HepG2 (cell line): ENCODE results near the gene RNU6-8. TPM values are rescaled to one million over a fixed set of nuclear protein-coding genes. Genes with fewer than 3 reads are reported as not detected.
A peak's percentile ranks its signal among the peaks of the same experiment; 100 is the strongest.

ENCODE experiments used
- EHMT2 ChIP-seq: fragments of 200-600 bp; sonication (generic); IDR thresholded peaks from 2 replicates; pipeline ENCODE4 v1.7.0; 2017; ENCODE audit warnings: antibody characterized with exemption, low read depth, low read length, borderline replicate concordance
- FOXK1 ChIP-seq: sonication (generic); formaldehyde crosslinking; IDR thresholded peaks from 2 replicates; pipeline ENCODE4 v1.4.0; 2020; ENCODE audit warnings: low read depth, missing genetic modification reagents, borderline replicate concordance
- FOXP1 ChIP-seq, 2 experiments: fragments of 450-650 bp in 1 of 2; IDR thresholded peaks; 2 replicates each; pipeline ENCODE4 v1.6.1; 2017 to 2018; ENCODE audit warnings: antibody characterized with exemption in 1 of 2
- HNRNPH1 ChIP-seq: fragments of 200-400 bp; formaldehyde crosslinking; optimal IDR thresholded peaks from 2 replicates; pipeline ENCODE3; 2017; ENCODE audit warnings: mild to moderate bottlenecking, low read depth, low read length
- NFE2L1 ChIP-seq: sonication (generic); formaldehyde crosslinking; IDR thresholded peaks from 2 replicates; pipeline ENCODE4 v1.4.0; 2020; ENCODE audit warnings: missing genetic modification reagents, mild to moderate bottlenecking, borderline replicate concordance
- PHF20 ChIP-seq: sonication (generic); formaldehyde crosslinking; IDR thresholded peaks from 2 replicates; pipeline ENCODE4 v1.5.0; 2020; ENCODE audit warnings: mild to moderate bottlenecking, missing genetic modification reagents
- RORA ChIP-seq: sonication (generic); formaldehyde crosslinking; IDR thresholded peaks from 2 replicates; pipeline ENCODE4 v1.5.0; 2020; ENCODE audit warnings: mild to moderate bottlenecking, missing genetic modification reagents, moderate library complexity
- SALL2 ChIP-seq: sonication (generic); formaldehyde crosslinking; IDR thresholded peaks from 2 replicates; pipeline ENCODE4 v1.8.1; 2023; ENCODE audit warnings: mild to moderate bottlenecking, missing genetic modification reagents, inconsistent platforms
- TP53 ChIP-seq: sonication (generic); formaldehyde crosslinking; conservative IDR thresholded peaks from 2 replicates; pipeline ENCODE4 v1.4.0; 2020; ENCODE audit warnings: missing genetic modification reagents
- polyA plus RNA-seq, 8 experiments: library from polyadenylated mRNA; depleted of rRNA in 3 of 8; stranded (reverse) in 7 of 8; unstranded in 1 of 8; fragments of >200 nt; fragmentation: Illumina TruSeq in 4 of 8; extraction: Trizol in 4 of 8; gene quantifications; 2 replicates each; pipeline versions ENCODE4 v1.2.1 to v1.2.3, GENCODE V29; 2011 to 2016; ENCODE audit warnings: low read depth in 4 of 8, missing spikeins in 1 of 8, mixed read lengths in 1 of 8; ENCODE audit not compliant: insufficient read depth in 1 of 8
- total RNA-seq, 5 experiments: library from RNA; depleted of rRNA; stranded (reverse); fragments of >200 nt; fragmentation: Illumina TruSeq; extraction: Trizol; gene quantifications; 2 replicates each; pipeline ENCODE4 v1.2.3, GENCODE V29; 2016; ENCODE audit warnings: low read depth in 1 of 5
- TF ChIP-seq, protein P1 (sequence below): conservative IDR thresholded peaks from 2 replicates; pipeline ENCODE4 v1.6.1; 2018; ENCODE audit warnings: missing genetic modification reagents
- TF ChIP-seq, protein P2 (sequence below), 2 experiments: sonication (generic) in 1 of 2; formaldehyde crosslinking in 1 of 2; IDR thresholded peaks; 2 replicates each; pipeline versions ENCODE4 v1.4.0 to v1.6.1; 2016 to 2020; ENCODE audit warnings: borderline replicate concordance in 1 of 2, low read depth in 1 of 2, mild to moderate bottlenecking in 1 of 2, missing genetic modification reagents in 1 of 2
- TF ChIP-seq, protein P3 (sequence below): sonication (generic); formaldehyde crosslinking; IDR thresholded peaks from 2 replicates; pipeline ENCODE4 v1.8.0; 2023; ENCODE audit warnings: mild to moderate bottlenecking, missing genetic modification reagents
- TF ChIP-seq, protein P4 (sequence below): sonication (generic); formaldehyde crosslinking; IDR thresholded peaks from 2 replicates; pipeline ENCODE4 v1.4.0; 2020; ENCODE audit warnings: missing genetic modification reagents

RNU6-8 gene
- total and polyA plus RNA-seq, 2 of the 13 experiments (the other 11 are each of a cell fraction or from before 2014, with no cell fraction given) = under 0.01 TPM; not detected in 1

DNA sequence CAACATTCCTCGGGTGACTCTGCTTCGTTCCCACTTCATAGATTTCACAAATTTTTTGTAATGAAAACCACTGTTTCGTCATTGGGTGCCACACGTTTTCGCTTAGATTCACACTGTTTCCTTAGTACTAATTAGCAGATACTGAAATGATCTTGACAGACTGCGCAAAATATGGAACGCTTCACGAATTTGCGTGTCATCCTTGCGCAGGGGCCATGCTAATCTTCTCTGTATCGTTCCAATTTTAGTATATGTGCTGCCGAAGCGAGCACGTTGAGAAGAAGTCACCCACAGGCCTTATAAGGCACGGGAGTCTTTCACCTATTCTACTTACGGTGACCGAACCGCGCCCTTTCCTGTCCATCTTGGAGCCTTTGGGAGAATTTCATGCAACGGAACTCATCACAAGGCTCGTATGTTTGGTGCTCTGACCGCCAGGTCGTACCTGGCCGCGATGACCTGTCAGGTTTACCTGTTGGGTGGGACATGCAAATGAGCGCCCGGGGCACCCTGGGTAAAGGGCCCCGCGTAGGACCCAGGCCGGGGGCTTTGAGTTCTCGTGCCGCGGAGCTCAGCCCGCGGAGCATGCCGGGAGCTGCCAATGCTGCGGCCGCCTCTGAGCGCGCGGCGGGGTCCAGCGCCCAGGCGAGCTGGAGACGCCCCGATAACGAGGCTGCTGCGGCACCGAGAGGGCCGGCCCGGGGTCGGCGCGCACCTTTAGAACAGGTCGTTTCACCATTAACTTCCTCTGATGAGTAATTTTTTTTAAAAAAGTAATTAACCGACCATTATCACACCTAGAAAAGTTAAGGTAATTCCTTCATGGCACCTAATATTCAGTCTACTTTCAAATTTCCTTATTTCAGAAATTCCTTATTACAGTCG is at the start of gene RNU6-8 (continued):
- TF ChIP-seq, protein P1, sequence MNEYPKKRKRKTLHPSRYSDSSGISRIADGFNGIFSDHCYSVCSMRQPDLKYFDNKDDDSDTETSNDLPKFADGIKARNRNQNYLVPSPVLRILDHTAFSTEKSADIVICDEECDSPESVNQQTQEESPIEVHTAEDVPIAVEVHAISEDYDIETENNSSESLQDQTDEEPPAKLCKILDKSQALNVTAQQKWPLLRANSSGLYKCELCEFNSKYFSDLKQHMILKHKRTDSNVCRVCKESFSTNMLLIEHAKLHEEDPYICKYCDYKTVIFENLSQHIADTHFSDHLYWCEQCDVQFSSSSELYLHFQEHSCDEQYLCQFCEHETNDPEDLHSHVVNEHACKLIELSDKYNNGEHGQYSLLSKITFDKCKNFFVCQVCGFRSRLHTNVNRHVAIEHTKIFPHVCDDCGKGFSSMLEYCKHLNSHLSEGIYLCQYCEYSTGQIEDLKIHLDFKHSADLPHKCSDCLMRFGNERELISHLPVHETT (CRISPR knock-in tag) = 0 out of 2 replicates have a peak, but pooled peaks have one; percentile 65
- TF ChIP-seq FOXK1 = peak; percentile 90
- no peak for TF ChIP-seq FOXP1 (IDR thresholded peaks at IDR 0.05)
- peak; percentile 59 for TF ChIP-seq FOXP1 (CRISPR knock-in tag; IDR thresholded peaks at IDR 0.05)
- TF ChIP-seq HNRNPH1 = no peak
- TF ChIP-seq, protein P2, sequence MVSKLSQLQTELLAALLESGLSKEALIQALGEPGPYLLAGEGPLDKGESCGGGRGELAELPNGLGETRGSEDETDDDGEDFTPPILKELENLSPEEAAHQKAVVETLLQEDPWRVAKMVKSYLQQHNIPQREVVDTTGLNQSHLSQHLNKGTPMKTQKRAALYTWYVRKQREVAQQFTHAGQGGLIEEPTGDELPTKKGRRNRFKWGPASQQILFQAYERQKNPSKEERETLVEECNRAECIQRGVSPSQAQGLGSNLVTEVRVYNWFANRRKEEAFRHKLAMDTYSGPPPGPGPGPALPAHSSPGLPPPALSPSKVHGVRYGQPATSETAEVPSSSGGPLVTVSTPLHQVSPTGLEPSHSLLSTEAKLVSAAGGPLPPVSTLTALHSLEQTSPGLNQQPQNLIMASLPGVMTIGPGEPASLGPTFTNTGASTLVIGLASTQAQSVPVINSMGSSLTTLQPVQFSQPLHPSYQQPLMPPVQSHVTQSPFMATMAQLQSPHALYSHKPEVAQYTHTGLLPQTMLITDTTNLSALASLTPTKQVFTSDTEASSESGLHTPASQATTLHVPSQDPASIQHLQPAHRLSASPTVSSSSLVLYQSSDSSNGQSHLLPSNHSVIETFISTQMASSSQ (IDR thresholded peaks at IDR 0.05; ENCODE audit: low read depth) = peak; percentile 48; the same call in 1 of the 2 replicates
- TF ChIP-seq, protein P2 (CRISPR knock-in tag; IDR thresholded peaks at IDR 0.05; ENCODE audit: borderline replicate concordance) = peak; percentile 36; the same call in 1 of the 2 replicates
- TF ChIP-seq, protein P3, sequence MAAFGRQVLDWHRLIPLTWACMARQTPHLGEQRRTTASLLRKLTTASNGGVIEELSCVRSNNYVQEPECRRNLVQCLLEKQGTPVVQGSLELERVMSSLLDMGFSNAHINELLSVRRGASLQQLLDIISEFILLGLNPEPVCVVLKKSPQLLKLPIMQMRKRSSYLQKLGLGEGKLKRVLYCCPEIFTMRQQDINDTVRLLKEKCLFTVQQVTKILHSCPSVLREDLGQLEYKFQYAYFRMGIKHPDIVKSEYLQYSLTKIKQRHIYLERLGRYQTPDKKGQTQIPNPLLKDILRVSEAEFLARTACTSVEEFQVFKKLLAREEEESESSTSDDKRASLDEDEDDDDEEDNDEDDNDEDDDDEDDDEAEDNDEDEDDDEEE (CRISPR knock-in tag) = peak; percentile 86; the same call in 1 of the 2 replicates
- peak; percentile 76 for TF ChIP-seq PHF20 (CRISPR knock-in tag)
- no peak for TF ChIP-seq RORA
- TF ChIP-seq, protein P4, sequence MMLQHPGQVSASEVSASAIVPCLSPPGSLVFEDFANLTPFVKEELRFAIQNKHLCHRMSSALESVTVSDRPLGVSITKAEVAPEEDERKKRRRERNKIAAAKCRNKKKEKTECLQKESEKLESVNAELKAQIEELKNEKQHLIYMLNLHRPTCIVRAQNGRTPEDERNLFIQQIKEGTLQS (CRISPR knock-in tag) = peak; percentile 55
- peak; percentile 89; the same call in 1 of the 2 replicates for TF ChIP-seq SALL2 (CRISPR knock-in tag)
- peak; percentile 93; the same call in 1 of the 2 replicates for TF ChIP-seq TP53 (CRISPR knock-in tag)
- no peak for TF ChIP-seq NFE2L1 (CRISPR knock-in tag)
- TF ChIP-seq EHMT2 = no peak; the same call in 1 of the 2 replicates
